Measurements from ENCODE around the gene SORL1-AS1.

Gene SORL1-AS1

GRCh38 chr11:121474680-121475079 is 21.9 kb upstream of the SORL1-AS1 start:
- DNase-seq, result no peak

- DNase-seq, result no peak
Observed at GRCh38 chr11:121473064-121473777, 20.5 kb upstream of the SORL1-AS1 start.

DNA sequence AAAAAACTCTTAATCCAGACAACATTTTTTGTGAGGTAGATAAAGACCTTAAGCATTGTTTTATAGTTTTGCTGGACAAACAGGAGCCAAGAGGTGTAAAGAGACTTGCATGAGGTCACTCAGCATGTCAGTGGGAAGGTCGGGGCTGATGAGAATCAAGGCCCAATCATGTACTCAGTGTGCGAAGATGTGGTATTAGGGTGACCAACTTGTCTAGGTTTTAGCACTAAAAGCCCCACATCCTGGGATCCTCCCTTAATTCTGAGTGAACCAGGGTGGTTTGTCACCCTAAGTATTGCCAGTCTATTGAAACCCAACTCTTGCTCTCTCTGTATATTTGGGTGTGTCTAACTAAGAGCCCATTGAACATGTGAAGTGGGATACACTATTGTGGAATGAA is 19.5 kb upstream of the SORL1-AS1 start:
- DNase-seq, result no peak

DNA sequence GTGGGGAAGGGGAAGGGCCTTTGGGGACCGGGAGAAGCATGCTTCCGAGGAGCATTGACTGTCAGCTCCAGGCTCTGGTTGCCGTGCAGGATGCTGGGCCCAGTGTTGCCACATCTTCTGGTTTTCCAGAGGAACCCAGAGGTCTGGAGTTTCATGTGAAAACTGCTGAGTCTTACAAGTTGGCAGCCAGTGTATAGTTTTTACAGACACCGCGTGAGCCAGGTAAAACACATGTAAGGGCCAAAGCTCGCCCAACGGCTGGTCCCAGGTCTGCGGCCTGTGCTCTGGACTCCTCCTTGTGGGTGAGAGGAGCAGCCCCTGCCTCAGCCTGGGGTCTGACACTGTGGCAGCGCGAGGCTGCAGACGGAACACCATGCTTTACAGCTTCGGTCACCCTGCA is 18.4 kb upstream of the SORL1-AS1 start:
- DNase-seq, result no peak

DNA sequence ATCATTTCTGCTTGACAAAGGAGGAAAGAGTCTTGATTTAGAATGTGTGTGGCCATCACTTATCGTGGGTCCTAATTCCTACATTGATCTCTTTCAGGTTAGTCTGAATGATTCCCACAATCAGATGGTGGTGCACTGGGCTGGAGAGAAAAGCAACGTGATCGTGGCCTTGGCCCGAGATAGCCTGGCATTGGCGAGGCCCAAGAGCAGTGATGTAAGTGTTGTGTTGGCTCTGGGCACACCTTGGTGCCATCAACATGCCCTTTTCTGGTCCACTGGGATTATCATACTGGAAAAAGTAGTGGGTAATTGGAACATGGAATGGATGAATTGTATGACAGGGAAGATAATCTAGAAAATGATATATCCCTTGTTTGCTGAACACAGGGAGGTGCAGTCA is 17.1 kb upstream of the SORL1-AS1 start:
- DNase-seq, result no peak

- no peak for DNase-seq
Observed at GRCh38 chr11:121467965-121468364, 15.2 kb upstream of the SORL1-AS1 start.

- no peak for DNase-seq
Observed at GRCh38 chr11:121467471-121467870, 14.7 kb upstream of the SORL1-AS1 start.

DNA sequence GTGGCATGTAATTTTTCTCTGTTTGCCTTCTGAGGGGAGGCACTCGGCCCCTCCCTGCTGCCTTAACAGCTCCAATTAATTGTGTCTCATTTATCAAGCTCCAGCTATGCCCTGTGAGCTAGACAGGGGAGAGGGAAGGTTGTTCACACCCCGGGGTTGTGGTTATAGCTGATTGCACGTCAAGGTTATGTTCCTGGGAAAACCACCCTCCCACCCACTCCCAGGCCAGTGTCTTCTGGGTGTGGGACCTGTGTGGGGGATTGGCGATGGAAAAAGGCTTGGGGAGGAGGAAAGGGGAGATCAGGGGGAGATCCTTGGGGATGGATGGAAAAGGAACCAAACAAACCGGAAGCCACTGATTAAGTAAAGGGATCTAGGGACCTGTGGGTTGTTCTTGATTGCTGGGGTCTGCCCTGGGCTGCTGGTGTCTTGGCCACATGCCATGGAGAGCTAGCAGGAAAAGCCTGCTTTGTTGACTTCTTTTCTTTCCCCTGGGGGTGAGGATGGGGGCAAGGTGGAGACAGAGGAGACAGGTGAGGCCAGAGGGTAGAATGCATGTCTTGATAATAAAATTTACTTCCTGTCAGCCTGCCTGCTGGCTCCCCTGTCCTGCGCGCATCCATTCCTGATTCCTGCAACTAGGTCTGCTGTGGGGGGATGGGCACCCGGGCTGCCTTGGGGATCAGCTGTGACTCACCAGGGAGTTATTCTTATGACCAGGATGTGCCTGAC is 13.5 kb upstream of the SORL1-AS1 start:
- no peak for DNase-seq

GRCh38 chr11:121465709-121466062 is 12.9 kb upstream of the SORL1-AS1 start:
- DNase-seq, result no peak

DNA sequence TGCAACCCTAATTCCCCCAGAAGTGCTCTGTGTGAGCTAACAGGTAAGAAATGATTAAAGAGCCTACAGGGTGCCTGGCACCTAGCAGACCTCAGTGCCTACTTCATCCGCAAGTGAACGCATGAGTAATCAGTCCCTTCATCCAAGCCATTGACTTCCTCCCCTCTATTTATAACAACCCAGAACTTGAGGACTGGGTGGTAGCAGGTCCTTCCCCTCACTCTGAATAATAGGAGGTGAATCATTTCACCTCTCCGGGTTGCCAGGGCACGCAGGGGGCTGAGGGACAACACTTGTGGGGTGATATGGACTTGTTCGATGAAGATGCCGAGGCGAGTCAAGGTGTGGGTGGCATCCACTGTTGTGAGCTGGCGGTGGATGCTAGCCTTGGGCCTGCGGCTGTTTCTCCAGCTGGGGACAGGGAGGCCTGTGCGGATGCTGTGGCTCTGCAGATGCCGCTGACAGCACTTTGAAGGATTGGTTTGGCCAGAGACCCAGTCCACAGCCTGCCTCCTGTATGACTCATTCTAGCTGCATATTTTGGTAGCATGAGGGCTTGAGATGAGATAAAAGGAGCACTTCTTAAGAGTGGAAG is 11.7 kb upstream of the SORL1-AS1 start:
- DNase-seq, result no peak

DNA sequence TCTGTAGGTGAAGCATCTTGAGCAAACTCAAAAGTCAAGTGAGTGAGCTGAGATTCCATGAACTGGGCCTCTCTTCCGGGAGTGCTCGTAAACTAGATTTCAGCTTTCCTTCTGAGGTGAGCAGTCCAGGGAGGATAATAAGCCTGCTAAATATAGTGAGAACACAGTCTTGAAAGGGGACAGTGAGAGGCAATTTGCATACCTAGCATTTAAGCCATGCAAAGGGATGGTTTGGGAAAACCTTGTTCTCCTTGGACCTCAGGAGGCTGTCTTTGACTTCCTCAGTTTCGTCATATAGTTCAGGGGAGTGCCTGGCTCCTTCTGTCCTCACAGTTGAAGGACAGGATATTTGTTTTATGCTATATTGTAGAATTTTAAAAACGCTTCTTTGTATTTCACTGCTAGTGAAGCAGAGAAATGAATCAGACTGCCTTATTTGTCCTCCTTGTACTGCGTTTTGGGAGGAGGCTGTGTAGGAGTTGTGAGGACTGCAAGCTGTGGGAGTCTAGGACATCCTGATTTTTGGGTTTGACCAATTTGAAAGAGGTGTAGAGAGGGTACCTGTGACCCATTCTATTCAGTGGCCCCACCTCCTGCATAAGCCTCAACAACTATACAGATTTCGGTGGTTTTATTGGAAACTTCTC is 11.0 kb upstream of the SORL1-AS1 start:
- no peak for DNase-seq

GRCh38 chr11:121461843-121462242 is 9.1 kb upstream of the SORL1-AS1 start:
- DNase-seq, result no peak

DNA sequence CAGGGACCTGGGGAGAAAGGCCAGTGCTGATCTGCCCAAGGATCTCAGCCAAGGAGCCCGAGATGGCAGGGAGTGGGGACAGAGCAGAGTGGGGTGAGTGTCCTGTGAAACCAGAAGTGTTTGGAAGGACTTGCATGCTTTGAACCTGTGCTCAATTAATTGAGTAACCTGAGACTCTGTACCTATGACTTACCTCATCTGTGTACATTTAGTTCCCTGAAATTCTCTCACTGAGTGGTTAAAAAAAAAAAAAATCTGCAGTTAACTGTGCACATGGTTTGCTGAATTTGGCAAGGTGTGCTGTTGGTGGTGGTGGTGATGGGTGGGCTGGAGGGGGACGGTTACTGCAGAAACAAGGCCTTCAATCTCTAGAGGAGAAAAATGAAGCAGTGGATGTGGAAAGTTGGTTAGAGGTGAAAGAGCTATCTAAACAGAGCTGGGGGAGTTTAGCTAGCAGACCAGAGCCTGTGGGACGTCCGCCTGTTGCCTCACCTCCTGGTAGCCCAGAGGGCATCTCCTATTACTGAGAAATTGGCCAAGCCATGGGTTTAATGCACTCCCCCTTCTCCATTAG is 8.3 kb upstream of the SORL1-AS1 start:
- no peak for DNase-seq

DNA sequence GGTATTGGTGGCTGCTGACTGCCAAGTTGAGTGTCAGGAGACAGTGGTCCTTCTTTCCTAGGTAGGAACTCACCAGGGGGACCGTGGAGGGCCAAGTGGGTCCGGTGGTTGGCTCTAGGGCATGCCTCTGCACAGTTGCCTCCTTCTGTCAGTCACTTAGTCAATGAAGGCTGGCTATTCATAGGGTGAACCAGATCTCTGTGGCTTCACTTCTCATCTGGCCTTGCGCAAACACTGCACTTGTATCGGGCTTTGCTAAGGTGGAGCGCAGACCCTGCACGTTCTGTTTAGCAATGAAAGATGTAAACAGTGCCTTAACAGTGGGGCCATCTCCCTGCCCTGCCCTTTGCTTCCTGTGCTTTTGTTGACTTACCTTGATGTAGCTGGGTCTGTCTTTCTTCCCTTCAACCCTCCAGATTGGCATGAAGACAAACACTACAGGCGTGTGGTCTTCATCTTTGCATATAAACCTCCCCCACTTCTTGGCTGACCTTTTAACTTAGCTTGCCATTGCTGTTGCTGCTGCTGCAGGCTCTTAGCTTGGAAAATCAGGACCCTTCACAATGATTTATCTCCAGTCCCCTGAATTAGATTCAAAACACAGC is 6.7 kb upstream of the SORL1-AS1 start:
- no peak for DNase-seq

DNA sequence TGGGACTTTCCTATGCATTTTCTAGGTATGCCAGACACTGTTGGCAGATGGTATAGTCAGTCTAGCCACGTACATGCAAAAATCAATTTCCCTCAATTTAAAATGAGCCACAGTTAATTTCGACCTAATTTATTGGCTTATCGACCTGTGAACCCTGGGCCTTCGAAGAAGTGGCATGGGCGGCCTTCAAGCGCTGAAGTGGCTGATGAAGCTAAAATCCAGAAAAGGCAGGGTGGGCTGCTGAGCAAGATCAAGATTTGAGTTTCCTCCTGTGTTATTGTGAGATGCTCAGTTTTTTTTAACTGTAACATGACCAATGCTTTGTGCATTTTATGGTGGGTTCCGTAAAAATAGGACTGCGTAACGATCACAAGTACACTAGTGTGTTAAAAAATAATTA is 5.8 kb upstream of the SORL1-AS1 start:
- no peak for DNase-seq

- DNase-seq, result no peak
Observed at GRCh38 chr11:121456816-121457431, 4.2 kb upstream of the SORL1-AS1 start.

GRCh38 chr11:121456151-121456550 is 3.4 kb upstream of the SORL1-AS1 start:
- DNase-seq, result no peak

DNA sequence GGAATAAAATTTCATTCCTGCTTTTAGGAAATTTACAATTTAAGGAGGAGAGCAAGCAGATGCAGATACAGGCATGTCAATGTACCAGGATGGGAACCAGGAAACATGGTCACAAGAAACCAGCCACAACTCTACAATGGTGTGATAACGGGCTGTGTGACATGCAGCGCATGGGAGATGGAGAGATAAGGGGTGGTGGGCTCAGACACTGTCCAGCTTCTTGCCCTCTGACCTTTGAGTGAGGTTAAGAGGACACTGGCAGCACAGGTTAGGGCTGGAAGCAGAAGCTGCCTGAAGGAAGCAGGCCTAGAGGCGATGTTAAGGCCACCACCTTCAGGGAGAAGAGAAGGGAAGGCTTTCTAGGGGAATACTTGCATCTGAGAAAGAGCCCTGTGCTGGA is 2.3 kb upstream of the SORL1-AS1 start:
- DNase-seq, result no peak

- DNase-seq, result no peak
Observed at GRCh38 chr11:121453589-121454299, 977 bp upstream of the SORL1-AS1 start.

DNA sequence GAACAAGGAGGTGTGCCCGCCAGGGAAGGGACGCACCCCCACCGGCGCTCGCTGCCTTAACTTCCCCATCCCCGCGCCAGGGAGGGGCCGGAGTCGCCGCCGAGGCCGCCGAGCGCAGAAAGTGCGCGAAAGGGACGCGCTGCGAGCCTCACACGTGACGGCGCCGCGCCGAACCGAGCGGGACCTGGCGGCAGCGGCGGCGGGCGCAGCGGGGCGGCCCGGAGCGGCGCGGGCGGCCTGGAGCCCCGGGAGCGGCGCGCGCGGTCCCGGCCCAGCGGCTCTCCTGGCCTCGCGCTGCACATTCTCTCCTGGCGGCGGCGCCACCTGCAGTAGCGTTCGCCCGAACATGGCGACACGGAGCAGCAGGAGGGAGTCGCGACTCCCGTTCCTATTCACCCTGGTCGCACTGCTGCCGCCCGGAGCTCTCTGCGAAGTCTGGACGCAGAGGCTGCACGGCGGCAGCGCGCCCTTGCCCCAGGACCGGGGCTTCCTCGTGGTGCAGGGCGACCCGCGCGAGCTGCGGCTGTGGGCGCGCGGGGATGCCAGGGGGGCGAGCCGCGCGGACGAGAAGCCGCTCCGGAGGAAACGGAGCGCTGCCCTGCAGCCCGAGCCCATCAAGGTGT is 670 bp downstream of the SORL1-AS1 start, which contains the start of gene SORL1:
TSS of gene SORL1 (plus strand) at position 329 of the 623 bp plus-strand sequence. CDS start at position 347, 18 bp downstream.
- DNase-seq, result no peak
